ENCODE measurements around the gene GGT6. TPM values are rescaled to one million over a fixed set of nuclear protein-coding genes. Genes with fewer than 3 reads are reported as not detected.
A peak's percentile ranks its signal among the peaks of the same experiment; 100 is the strongest.

Gene GGT6
- total RNA-seq, 1 experiment from 2014 or later, result not detected

- H3K27me3 ChIP-seq (ENCODE audit: low read length), result no peaks in the 10 kb centered on the region
- DNase-seq, result no peak
- no peak overlapping the region for H3K9ac ChIP-seq (ENCODE audit: low read length)
- H2AFZ ChIP-seq (ENCODE audit: low read length), result no peak overlapping the region
- no peak overlapping the region for H3K4me3 ChIP-seq (ENCODE audit: low read length)
- peaks cover 6% of the 10 kb centered on the region; the same call in 1 of the 2 replicates for H3K4me1 ChIP-seq (ENCODE audit: low read length)
- no peaks in the 10 kb centered on the region for H4K20me1 ChIP-seq (ENCODE audit: insufficient read depth, low read depth, low read length)
- no peaks in the 10 kb centered on the region for H3K79me2 ChIP-seq (ENCODE audit: low read length)
- no peak overlapping the region for H3K27ac ChIP-seq (ENCODE audit: low read length)
- no peaks in the 10 kb centered on the region for H3K9me3 ChIP-seq (ENCODE audit: low read length)
- H3K4me2 ChIP-seq (ENCODE audit: low read depth, low read length, poor library complexity, severe bottlenecking), result no peak overlapping the region
- H3K36me3 ChIP-seq (ENCODE audit: insufficient read depth, low read length), result no peaks in the 10 kb centered on the region
- H3K9me2 ChIP-seq (replicated peaks; ENCODE audit: insufficient read depth, low read length), result no peaks in the 10 kb centered on the region
Observed at GRCh38 chr17:4576161-4576558, 15.8 kb upstream of the GGT6 start.

GRCh38 chr17:4574448-4575045, 14.2 kb upstream of the GGT6 start:
- H3K9me2 ChIP-seq (replicated peaks; ENCODE audit: insufficient read depth, low read length), result no peaks in the 10 kb centered on the region
- no peaks in the 10 kb centered on the region for H3K36me3 ChIP-seq (ENCODE audit: insufficient read depth, low read length)
- DNase-seq, result no peak
- no peak overlapping the region for H3K4me3 ChIP-seq (ENCODE audit: low read length)
- H2AFZ ChIP-seq (ENCODE audit: low read length), result no peak overlapping the region
- no peak overlapping the region for H3K27ac ChIP-seq (ENCODE audit: low read length)
- H3K9ac ChIP-seq (ENCODE audit: low read length), result no peak overlapping the region
- no peaks in the 10 kb centered on the region for H4K20me1 ChIP-seq (ENCODE audit: insufficient read depth, low read depth, low read length)
- H3K4me2 ChIP-seq (ENCODE audit: low read depth, low read length, poor library complexity, severe bottlenecking), result no peak overlapping the region
- H3K9me3 ChIP-seq (ENCODE audit: low read length), result no peaks in the 10 kb centered on the region
- no peaks in the 10 kb centered on the region for H3K27me3 ChIP-seq (ENCODE audit: low read length)
- no peaks in the 10 kb centered on the region for H3K79me2 ChIP-seq (ENCODE audit: low read length)
- H3K4me1 ChIP-seq (ENCODE audit: low read length), result peaks cover 6% of the 10 kb centered on the region; the same call in 1 of the 2 replicates

GRCh38 chr17:4573669-4574068, 13.3 kb upstream of the GGT6 start:
- Histone ChIP-seq H3K27ac (ENCODE audit: low read length) (no peak overlapping the region), H3K9me2 (replicated peaks; ENCODE audit: insufficient read depth, low read length) (no peaks in the 10 kb centered on the region), H3K36me3 (ENCODE audit: insufficient read depth, low read length) (no peaks in the 10 kb centered on the region), H4K20me1 (ENCODE audit: insufficient read depth, low read depth, low read length) (no peaks in the 10 kb centered on the region), H3K4me1 (ENCODE audit: low read length) (peaks cover 6% of the 10 kb centered on the region; the same call in 1 of the 2 replicates), H2AFZ (ENCODE audit: low read length) (no peak overlapping the region), H3K4me2 (ENCODE audit: low read depth, low read length, poor library complexity, severe bottlenecking) (no peak overlapping the region), H3K9me3 (ENCODE audit: low read length) (no peaks in the 10 kb centered on the region), H3K4me3 (ENCODE audit: low read length) (no peak overlapping the region), H3K9ac (ENCODE audit: low read length) (no peak overlapping the region), H3K27me3 (ENCODE audit: low read length) (no peaks in the 10 kb centered on the region), H3K79me2 (ENCODE audit: low read length) (no peaks in the 10 kb centered on the region)
- no peak for DNase-seq

GRCh38 chr17:4573115-4573514, 12.7 kb upstream of the GGT6 start:
- Histone ChIP-seq H3K27ac (ENCODE audit: low read length) (no peak overlapping the region), H3K9me3 (ENCODE audit: low read length) (no peaks in the 10 kb centered on the region), H3K36me3 (ENCODE audit: insufficient read depth, low read length) (no peaks in the 10 kb centered on the region), H4K20me1 (ENCODE audit: insufficient read depth, low read depth, low read length) (no peaks in the 10 kb centered on the region), H3K4me1 (ENCODE audit: low read length) (peaks cover 6% of the 10 kb centered on the region; the same call in 1 of the 2 replicates), H3K9me2 (replicated peaks; ENCODE audit: insufficient read depth, low read length) (no peaks in the 10 kb centered on the region), H3K27me3 (ENCODE audit: low read length) (no peaks in the 10 kb centered on the region), H2AFZ (ENCODE audit: low read length) (no peak overlapping the region), H3K4me3 (ENCODE audit: low read length) (no peak overlapping the region), H3K79me2 (ENCODE audit: low read length) (no peaks in the 10 kb centered on the region), H3K4me2 (ENCODE audit: low read depth, low read length, poor library complexity, severe bottlenecking) (no peak overlapping the region), H3K9ac (ENCODE audit: low read length) (no peak overlapping the region)
- DNase-seq, result no peak

GRCh38 chr17:4572131-4572530, 11.8 kb upstream of the GGT6 start:
- no peaks in the 10 kb centered on the region for H3K27me3 ChIP-seq (ENCODE audit: low read length)
- peaks cover 4% of the 10 kb centered on the region; the same call in 1 of the 2 replicates for H3K4me1 ChIP-seq (ENCODE audit: low read length)
- no peaks in the 10 kb centered on the region for H3K79me2 ChIP-seq (ENCODE audit: low read length)
- H2AFZ ChIP-seq (ENCODE audit: low read length), result no peak overlapping the region
- no peak for DNase-seq
- no peak overlapping the region for H3K9ac ChIP-seq (ENCODE audit: low read length)
- H3K36me3 ChIP-seq (ENCODE audit: insufficient read depth, low read length), result no peaks in the 10 kb centered on the region
- no peak overlapping the region for H3K27ac ChIP-seq (ENCODE audit: low read length)
- H4K20me1 ChIP-seq (ENCODE audit: insufficient read depth, low read depth, low read length), result no peaks in the 10 kb centered on the region
- H3K9me2 ChIP-seq (replicated peaks; ENCODE audit: insufficient read depth, low read length), result no peaks in the 10 kb centered on the region
- no peak overlapping the region for H3K4me2 ChIP-seq (ENCODE audit: low read depth, low read length, poor library complexity, severe bottlenecking)
- no peaks in the 10 kb centered on the region for H3K9me3 ChIP-seq (ENCODE audit: low read length)
- no peak overlapping the region for H3K4me3 ChIP-seq (ENCODE audit: low read length)

GRCh38 chr17:4569591-4569990, 9.2 kb upstream of the GGT6 start:
- no peak overlapping the region for H3K9ac ChIP-seq (ENCODE audit: low read length)
- H3K9me3 ChIP-seq (ENCODE audit: low read length), result no peaks in the 10 kb centered on the region
- H3K4me2 ChIP-seq (ENCODE audit: low read depth, low read length, poor library complexity, severe bottlenecking), result no peak overlapping the region
- H3K36me3 ChIP-seq (ENCODE audit: insufficient read depth, low read length), result no peaks in the 10 kb centered on the region
- H3K27ac ChIP-seq (ENCODE audit: low read length), result no peak overlapping the region
- H3K79me2 ChIP-seq (ENCODE audit: low read length), result no peaks in the 10 kb centered on the region
- no peaks in the 10 kb centered on the region for H4K20me1 ChIP-seq (ENCODE audit: insufficient read depth, low read depth, low read length)
- no peaks in the 10 kb centered on the region for H3K27me3 ChIP-seq (ENCODE audit: low read length)
- H3K4me1 ChIP-seq (ENCODE audit: low read length), result peaks cover 3% of the 10 kb centered on the region; the same call in 1 of the 2 replicates
- no peak overlapping the region for H2AFZ ChIP-seq (ENCODE audit: low read length)
- no peaks in the 10 kb centered on the region for H3K9me2 ChIP-seq (replicated peaks; ENCODE audit: insufficient read depth, low read length)
- no peak for DNase-seq
- no peak overlapping the region for H3K4me3 ChIP-seq (ENCODE audit: low read length)

- H3K9me3 ChIP-seq (ENCODE audit: low read length), result no peaks in the 10 kb centered on the region
- no peak overlapping the region for H2AFZ ChIP-seq (ENCODE audit: low read length)
- H3K9ac ChIP-seq (ENCODE audit: low read length), result no peak overlapping the region
- no peak overlapping the region for H3K4me3 ChIP-seq (ENCODE audit: low read length)
- H3K27ac ChIP-seq (ENCODE audit: low read length), result no peak overlapping the region
- no peaks in the 10 kb centered on the region for H3K79me2 ChIP-seq (ENCODE audit: low read length)
- peaks cover 12% of the 10 kb centered on the region for H3K4me1 ChIP-seq (ENCODE audit: low read length)
- DNase-seq, result peak; percentile 86
- H3K4me2 ChIP-seq (ENCODE audit: low read depth, low read length, poor library complexity, severe bottlenecking), result no peak overlapping the region
- H3K27me3 ChIP-seq (ENCODE audit: low read length), result no peaks in the 10 kb centered on the region
- no peaks in the 10 kb centered on the region for H4K20me1 ChIP-seq (ENCODE audit: insufficient read depth, low read depth, low read length)
- no peaks in the 10 kb centered on the region for H3K9me2 ChIP-seq (replicated peaks; ENCODE audit: insufficient read depth, low read length)
- H3K36me3 ChIP-seq (ENCODE audit: insufficient read depth, low read length), result no peaks in the 10 kb centered on the region
Observed at GRCh38 chr17:4566785-4567184, 6.4 kb upstream of the GGT6 start.

- H3K4me3 ChIP-seq (ENCODE audit: low read length), result no peak overlapping the region
- peak overlapping the region; percentile 42 for H3K9ac ChIP-seq (ENCODE audit: low read length)
- H3K79me2 ChIP-seq (ENCODE audit: low read length), result no peaks in the 10 kb centered on the region
- no peak overlapping the region for H2AFZ ChIP-seq (ENCODE audit: low read length)
- no peaks in the 10 kb centered on the region for H3K9me2 ChIP-seq (replicated peaks; ENCODE audit: insufficient read depth, low read length)
- peak overlapping the region; percentile 23 for H3K4me2 ChIP-seq (ENCODE audit: low read depth, low read length, poor library complexity, severe bottlenecking)
- H4K20me1 ChIP-seq (ENCODE audit: insufficient read depth, low read depth, low read length), result no peaks in the 10 kb centered on the region
- no peaks in the 10 kb centered on the region for H3K36me3 ChIP-seq (ENCODE audit: insufficient read depth, low read length)
- no peaks in the 10 kb centered on the region for H3K9me3 ChIP-seq (ENCODE audit: low read length)
- DNase-seq, result peak; percentile 87
- no peak overlapping the region for H3K27ac ChIP-seq (ENCODE audit: low read length)
- no peaks in the 10 kb centered on the region for H3K27me3 ChIP-seq (ENCODE audit: low read length)
- H3K4me1 ChIP-seq (ENCODE audit: low read length), result peaks cover 17% of the 10 kb centered on the region
Observed at GRCh38 chr17:4565209-4566141, 5.1 kb upstream of the GGT6 start.

Measured in Karpas-422 (cell line).